BLaER1 treated with 17β-estradiol and CSF1 and Interleukin-3, amounts not matched to agents 10 nM and 100 nM (cell line): ENCODE data around the gene GNA14.
A peak's percentile ranks its signal among the peaks of the same experiment; 100 is the strongest.

ENCODE experiments used
- H3K27ac ChIP-seq, 11 experiments: shearing (Covaris generic); formaldehyde crosslinking; 2 replicates each; pipeline ENCODE4 v1.8.1; 2022
- H3K27me3 ChIP-seq, 11 experiments: shearing (Covaris generic); formaldehyde crosslinking; 2 replicates each; pipeline ENCODE4 v1.8.1; 2022
- H3K36me3 ChIP-seq, 11 experiments: shearing (Covaris generic); formaldehyde crosslinking; 2 replicates each; pipeline ENCODE4 v1.8.1; 2022
- H3K4me1 ChIP-seq, 10 experiments: shearing (Covaris generic); formaldehyde crosslinking; 2 replicates each; pipeline ENCODE4 v1.8.1; 2022
- H3K4me2 ChIP-seq, 11 experiments: shearing (Covaris generic); formaldehyde crosslinking; 2 replicates each; pipeline ENCODE4 v1.8.1; 2022
- H3K4me3 ChIP-seq, 10 experiments: shearing (Covaris generic); formaldehyde crosslinking; 2 replicates each; pipeline ENCODE4 v1.8.1; 2022
- H3K9ac ChIP-seq, 11 experiments: shearing (Covaris generic); formaldehyde crosslinking; 2 replicates each; pipeline ENCODE4 v1.8.1; 2022
- H3K9me3 ChIP-seq, 11 experiments: shearing (Covaris generic); formaldehyde crosslinking; replicated peaks in 1 of 11; 2 replicates each; pipeline ENCODE4 v1.8.1; 2022
- H4K20me1 ChIP-seq, 11 experiments: shearing (Covaris generic); formaldehyde crosslinking; 2 replicates each; pipeline ENCODE4 v1.8.1; 2022
- Cebpa-rat ChIP-seq, 11 experiments: shearing (Covaris generic); IDR thresholded peaks; 2 replicates each; pipeline ENCODE4 v1.8.1; 2022

GNA14 gene

DNA sequence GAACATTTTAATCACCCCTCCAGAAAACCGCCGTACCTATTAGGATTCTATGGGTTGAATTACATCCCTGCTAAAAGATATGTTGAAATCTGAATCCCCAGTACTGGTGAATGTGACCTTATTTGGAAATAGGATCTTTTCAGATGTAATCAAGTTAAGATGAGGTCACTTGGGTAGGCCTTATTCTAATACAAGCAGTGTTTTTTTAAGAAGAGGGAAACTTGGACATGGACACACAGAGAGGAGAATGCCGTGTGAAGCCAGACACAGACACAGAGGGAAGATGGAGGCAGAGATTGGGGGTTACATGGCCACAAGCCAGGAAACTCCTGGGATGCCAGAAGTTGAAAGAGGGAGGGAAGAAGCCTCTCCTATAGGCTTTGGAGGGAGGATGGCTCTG is 183.5 kb downstream of the GNA14 start:
- no peaks in the 10 kb centered on the region for H4K20me1 ChIP-seq
- H3K27ac ChIP-seq: no peak overlapping the region
- H3K4me1 ChIP-seq: peaks cover 0 to 10% (median 0%) of the 10 kb centered on the region in 10 experiments; a peak in 6 of 20 replicates
- H3K4me3 ChIP-seq: no peak overlapping the region
- TF ChIP-seq Cebpa-rat (IDR thresholded peaks at IDR 0.05): no peak
- no peaks in the 10 kb centered on the region for H3K9me3 ChIP-seq
- no peak overlapping the region for H3K4me2 ChIP-seq
- no peak overlapping the region for H3K9ac ChIP-seq
- H3K27me3 ChIP-seq: no peaks in the 10 kb centered on the region
- H3K36me3 ChIP-seq: no peaks in the 10 kb centered on the region

- Histone ChIP-seq H3K27me3 (no peaks in the 10 kb centered on the region), H3K9me3 (no peaks in the 10 kb centered on the region), H4K20me1 (no peaks in the 10 kb centered on the region), H3K27ac (no peak overlapping the region), H3K36me3 (no peaks in the 10 kb centered on the region), H3K4me1 (peaks cover 0 to 10% (median 0%) of the 10 kb centered on the region in 10 experiments; a peak in 6 of 20 replicates), H3K9ac (no peak overlapping the region), H3K4me2 (no peak overlapping the region), H3K4me3 (no peak overlapping the region)
- no peak for TF ChIP-seq Cebpa-rat (IDR thresholded peaks at IDR 0.05)
Measured at GRCh38 chr9:77463151-77463550, 185.0 kb downstream of the GNA14 start.

GRCh38 chr9:77462066-77462465 is 186.1 kb downstream of the GNA14 start:
- no peak overlapping the region for H3K9ac ChIP-seq
- H4K20me1 ChIP-seq: no peaks in the 10 kb centered on the region
- no peak overlapping the region for H3K4me2 ChIP-seq
- no peaks in the 10 kb centered on the region for H3K36me3 ChIP-seq
- TF ChIP-seq Cebpa-rat (IDR thresholded peaks at IDR 0.05): no peak
- no peaks in the 10 kb centered on the region for H3K27me3 ChIP-seq
- H3K9me3 ChIP-seq: no peaks in the 10 kb centered on the region
- H3K27ac ChIP-seq: no peak overlapping the region
- H3K4me1 ChIP-seq: peaks cover 0 to 8% (median 0%) of the 10 kb centered on the region in 10 experiments; a peak in 6 of 20 replicates
- no peak overlapping the region for H3K4me3 ChIP-seq

DNA sequence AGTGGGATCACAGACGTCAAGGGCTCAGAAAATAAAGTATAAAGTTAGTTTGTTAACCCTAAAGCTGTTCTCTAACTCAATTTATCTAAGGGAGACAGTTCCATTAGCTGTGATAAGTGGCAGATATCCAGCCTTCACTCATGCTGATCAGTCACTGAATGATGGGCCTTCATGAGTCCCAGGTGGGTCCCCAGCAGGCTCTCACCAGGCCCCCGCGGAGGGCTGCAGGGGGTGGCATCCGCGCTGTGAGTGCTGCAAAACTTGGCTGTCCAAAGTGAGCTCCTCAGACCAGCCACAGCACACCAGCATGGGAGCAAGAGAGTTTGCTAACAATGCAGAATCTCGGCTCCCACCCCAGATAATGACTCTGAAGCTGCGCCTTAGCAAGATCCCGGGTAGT is 187.2 kb downstream of the GNA14 start:
- H3K27me3 ChIP-seq: no peaks in the 10 kb centered on the region
- H3K9me3 ChIP-seq: no peaks in the 10 kb centered on the region
- H3K27ac ChIP-seq: no peak overlapping the region
- no peak for TF ChIP-seq Cebpa-rat (IDR thresholded peaks at IDR 0.05)
- no peaks in the 10 kb centered on the region for H3K36me3 ChIP-seq
- no peak overlapping the region for H3K4me2 ChIP-seq
- H3K9ac ChIP-seq: no peak overlapping the region
- H3K4me3 ChIP-seq: no peak overlapping the region
- no peaks in the 10 kb centered on the region for H3K4me1 ChIP-seq
- no peaks in the 10 kb centered on the region for H4K20me1 ChIP-seq

DNA sequence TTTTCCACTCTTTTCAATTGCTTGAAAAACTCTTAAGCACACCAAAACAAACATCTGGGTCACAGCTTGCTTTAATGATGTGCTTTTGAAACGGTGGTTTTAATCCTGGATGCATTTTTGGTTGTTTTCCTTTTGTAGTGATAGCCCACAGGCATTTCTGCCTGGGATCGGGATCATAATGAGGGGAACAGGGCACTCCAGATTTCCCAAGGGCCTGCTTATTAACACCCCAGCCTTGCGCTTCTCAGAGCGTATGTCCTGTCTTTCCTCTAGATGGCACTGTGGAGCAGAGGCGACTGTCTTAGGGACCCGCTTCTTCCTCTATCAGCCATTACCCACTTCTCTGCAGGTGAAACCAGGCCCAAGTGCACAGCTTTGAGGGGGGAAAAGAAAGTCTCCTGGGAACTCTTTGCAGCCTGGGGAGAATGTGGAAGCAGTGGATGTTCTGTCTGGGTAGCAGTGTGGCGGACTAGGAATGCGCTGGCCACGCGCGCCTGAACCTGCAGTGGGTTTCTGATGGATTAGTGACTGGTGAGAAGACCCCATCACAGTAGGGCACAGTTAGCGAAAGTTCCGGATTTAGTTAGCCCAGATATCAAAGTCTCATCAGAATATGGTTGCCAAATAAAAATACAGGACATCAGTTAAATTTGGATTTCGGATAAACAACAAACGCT is 190.1 kb downstream of the GNA14 start:
- Histone ChIP-seq H4K20me1 (no peaks in the 10 kb centered on the region), H3K27ac (no peak overlapping the region), H3K4me3 (no peak overlapping the region), H3K4me1 (peaks cover 0 to 15% (median 0%) of the 10 kb centered on the region in 10 experiments; a peak in 7 of 20 replicates), H3K4me2 (no peak overlapping the region), H3K9ac (no peak overlapping the region), H3K27me3 (no peaks in the 10 kb centered on the region), H3K9me3 (no peaks in the 10 kb centered on the region), H3K36me3 (no peaks in the 10 kb centered on the region)
- no peak for TF ChIP-seq Cebpa-rat (IDR thresholded peaks at IDR 0.05)

GRCh38 chr9:77456829-77457437 is 191.2 kb downstream of the GNA14 start:
- H3K4me2 ChIP-seq: no peak overlapping the region
- H4K20me1 ChIP-seq: no peaks in the 10 kb centered on the region
- no peaks in the 10 kb centered on the region for H3K9me3 ChIP-seq
- H3K27ac ChIP-seq: no peak overlapping the region
- TF ChIP-seq Cebpa-rat (IDR thresholded peaks at IDR 0.05): no peak
- H3K4me3 ChIP-seq: no peak overlapping the region
- H3K36me3 ChIP-seq: no peaks in the 10 kb centered on the region
- H3K4me1 ChIP-seq: peaks cover 0 to 16% (median 0%) of the 10 kb centered on the region in 10 experiments; a peak in 7 of 20 replicates
- no peak overlapping the region for H3K9ac ChIP-seq
- H3K27me3 ChIP-seq: no peaks in the 10 kb centered on the region

GRCh38 chr9:77455312-77455927 is 192.7 kb downstream of the GNA14 start:
- H3K4me1 ChIP-seq: peaks cover 0 to 16% (median 0%) of the 10 kb centered on the region in 10 experiments; a peak in 7 of 20 replicates
- H3K4me2 ChIP-seq: no peak overlapping the region
- no peaks in the 10 kb centered on the region for H4K20me1 ChIP-seq
- H3K27me3 ChIP-seq: no peaks in the 10 kb centered on the region
- H3K27ac ChIP-seq: no peak overlapping the region
- H3K36me3 ChIP-seq: no peaks in the 10 kb centered on the region
- H3K9me3 ChIP-seq: peaks cover 0 to 8% (median 6%) of the 10 kb centered on the region in 11 experiments; a peak in 10 of 22 replicates
- TF ChIP-seq Cebpa-rat (IDR thresholded peaks at IDR 0.05): no peak
- H3K9ac ChIP-seq: no peak overlapping the region
- H3K4me3 ChIP-seq: no peak overlapping the region

- H3K4me2 ChIP-seq: peak overlapping the region in 1 of 11 experiments; percentile 81; a peak in 1 of 22 replicates
- peaks cover 0 to 16% (median 0%) of the 10 kb centered on the region in 10 experiments; a peak in 7 of 20 replicates for H3K4me1 ChIP-seq
- H4K20me1 ChIP-seq: no peaks in the 10 kb centered on the region
- peaks cover 0 to 14% (median 9%) of the 10 kb centered on the region in 11 experiments; a peak in 11 of 22 replicates for H3K9me3 ChIP-seq
- H3K4me3 ChIP-seq: no peak overlapping the region
- no peak for TF ChIP-seq Cebpa-rat (IDR thresholded peaks at IDR 0.05)
- no peak overlapping the region for H3K9ac ChIP-seq
- no peak overlapping the region for H3K27ac ChIP-seq
- no peaks in the 10 kb centered on the region for H3K27me3 ChIP-seq
- H3K36me3 ChIP-seq: no peaks in the 10 kb centered on the region
Measured at GRCh38 chr9:77454663-77455062, 193.5 kb downstream of the GNA14 start.

GRCh38 chr9:77453825-77454647 is 194.1 kb downstream of the GNA14 start:
- H3K27me3 ChIP-seq: no peaks in the 10 kb centered on the region
- peaks cover 0 to 14% (median 9%) of the 10 kb centered on the region in 11 experiments; a peak in 11 of 22 replicates for H3K9me3 ChIP-seq
- H3K27ac ChIP-seq: peak overlapping the region in 1 of 11 experiments; percentile 2; a peak in 1 of 22 replicates
- H3K4me2 ChIP-seq: peak overlapping the region in 5 of 11 experiments; percentile 23 to 81 (median 55); a peak in 8 of 22 replicates
- TF ChIP-seq Cebpa-rat (IDR thresholded peaks at IDR 0.05): no peak
- H3K9ac ChIP-seq: no peak overlapping the region
- H3K36me3 ChIP-seq: no peaks in the 10 kb centered on the region
- H3K4me3 ChIP-seq: no peak overlapping the region
- no peaks in the 10 kb centered on the region for H4K20me1 ChIP-seq
- peaks cover 0 to 16% (median 0%) of the 10 kb centered on the region in 10 experiments; a peak in 7 of 20 replicates for H3K4me1 ChIP-seq
